NCI-H2029 treated with DMSO at 0.1 percent for 48 hours (cell line): ENCODE data around the gene PRKN.

Experiments used
- DNase-seq: peaks from one replicate; lab custom pipeline; 2025; lab: John Stamatoyannopoulos, UW

Gene PRKN

GRCh38 chr6:162124710-162125435, 602.7 kb downstream of the PRKN start:
- DNase-seq, result no peak

- DNase-seq, result no peak
Observed at GRCh38 chr6:162123797-162124196, 603.8 kb downstream of the PRKN start.

- DNase-seq, result no peak
Observed at GRCh38 chr6:162119341-162119740, 608.2 kb downstream of the PRKN start.

DNA sequence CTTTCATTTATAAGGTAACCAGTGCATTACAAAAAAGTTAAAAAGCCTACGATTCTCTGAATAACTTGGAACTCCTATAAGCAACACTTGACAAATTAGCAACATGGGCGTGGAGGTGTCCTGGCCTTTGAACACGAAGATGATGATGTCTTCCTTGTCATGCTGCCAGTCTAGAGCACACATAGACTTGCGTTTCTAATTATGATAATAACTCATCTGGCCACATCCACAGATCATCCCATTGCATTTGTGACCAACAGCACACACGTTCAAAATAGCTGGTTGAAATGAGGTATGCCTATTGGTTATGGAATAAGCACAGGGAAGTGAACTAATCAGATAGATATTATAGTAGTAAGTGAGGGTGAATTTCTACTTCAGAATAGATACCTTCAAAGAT, 608.9 kb downstream of the PRKN start:
- DNase-seq, result no peak

- no peak for DNase-seq
Observed at GRCh38 chr6:162116902-162117525, 610.6 kb downstream of the PRKN start.

DNA sequence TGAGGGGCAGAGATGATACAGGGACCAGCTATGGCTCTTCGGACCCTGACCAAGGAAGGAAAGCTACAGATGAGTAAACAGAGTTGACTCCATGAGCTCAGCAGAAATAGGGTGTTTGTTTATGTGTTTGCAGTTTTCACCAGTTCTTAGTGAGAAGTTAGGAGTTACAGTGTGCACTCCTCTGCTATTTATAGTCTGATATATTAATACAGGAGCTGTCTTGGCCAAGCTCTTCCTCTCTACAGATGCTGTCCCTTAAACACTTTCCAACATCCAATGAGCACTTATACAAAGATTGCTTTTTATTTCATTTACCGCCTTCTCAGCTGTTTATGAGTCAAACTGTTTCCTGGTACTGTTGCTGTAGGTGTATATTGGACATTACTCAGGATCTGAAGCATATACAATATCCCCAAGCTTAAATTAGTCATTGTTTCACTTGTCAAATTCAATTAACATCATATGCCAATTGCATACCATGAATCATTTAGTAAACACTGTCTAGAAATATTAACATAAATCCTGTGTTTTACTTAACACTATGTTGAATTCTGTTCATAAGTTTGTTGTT, 618.0 kb downstream of the PRKN start:
- DNase-seq, result no peak

DNA sequence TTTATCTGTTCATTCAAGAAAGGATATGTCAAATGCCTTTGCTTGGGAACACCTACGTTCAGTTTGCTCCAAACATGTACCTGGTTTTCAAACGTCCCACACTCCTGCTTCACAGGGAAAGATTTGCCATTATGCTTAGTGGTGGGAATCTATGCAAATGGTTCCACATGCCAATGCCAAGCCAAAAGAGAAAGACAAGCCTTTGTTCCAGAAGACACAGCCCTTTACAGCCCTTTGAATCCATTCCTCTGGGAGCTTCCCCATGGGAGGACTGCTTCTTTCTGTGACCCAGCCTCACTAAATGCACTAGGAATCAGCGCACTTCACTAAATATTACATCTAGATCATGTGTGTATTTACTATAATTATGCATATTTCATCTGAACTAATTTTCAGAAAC, 619.5 kb downstream of the PRKN start:
- no peak for DNase-seq

GRCh38 chr6:162100096-162100495, 627.5 kb downstream of the PRKN start:
- no peak for DNase-seq

GRCh38 chr6:162099685-162100084, 627.9 kb downstream of the PRKN start:
- DNase-seq, result no peak

GRCh38 chr6:162092816-162093502, 634.6 kb downstream of the PRKN start:
- no peak for DNase-seq

DNA sequence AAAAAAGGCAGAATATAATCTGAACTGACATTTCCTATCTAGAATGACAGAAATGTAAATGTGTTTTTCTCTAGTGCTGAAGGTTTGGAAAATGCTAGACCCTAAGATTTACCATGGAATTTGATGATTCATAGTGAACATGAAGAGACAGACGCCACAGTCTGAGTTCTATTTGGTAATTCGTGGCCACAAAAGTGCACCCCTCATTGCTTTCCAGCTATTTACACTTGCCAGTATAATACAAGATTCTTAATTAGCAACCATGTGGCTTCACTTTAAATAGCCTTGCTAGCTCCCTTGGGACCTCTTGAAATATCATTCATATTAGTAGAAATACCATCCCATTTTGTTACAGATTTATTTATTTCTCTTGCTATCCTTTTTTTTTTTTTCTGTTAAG, 636.8 kb downstream of the PRKN start:
- no peak for DNase-seq

GRCh38 chr6:162088091-162088490, 639.5 kb downstream of the PRKN start:
- no peak for DNase-seq

DNA sequence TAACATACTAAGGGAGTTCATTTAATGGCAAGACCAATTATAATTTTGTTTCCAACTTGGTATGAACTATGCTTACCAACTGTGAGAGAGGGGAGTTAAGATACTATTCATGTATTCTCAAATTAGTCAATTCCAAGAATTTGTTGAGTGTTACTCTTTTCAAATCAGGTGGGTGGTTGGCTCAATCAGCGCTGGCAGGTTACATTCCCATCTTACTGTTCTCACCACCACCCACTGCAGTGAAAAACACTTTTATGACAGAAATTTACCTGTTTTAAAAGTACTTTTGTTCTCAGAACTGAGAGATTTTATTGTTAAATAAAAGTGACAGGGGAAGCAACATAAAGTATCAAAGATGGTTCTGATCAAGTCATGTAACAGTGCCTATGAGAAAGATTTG, 642.0 kb downstream of the PRKN start:
- no peak for DNase-seq

DNA sequence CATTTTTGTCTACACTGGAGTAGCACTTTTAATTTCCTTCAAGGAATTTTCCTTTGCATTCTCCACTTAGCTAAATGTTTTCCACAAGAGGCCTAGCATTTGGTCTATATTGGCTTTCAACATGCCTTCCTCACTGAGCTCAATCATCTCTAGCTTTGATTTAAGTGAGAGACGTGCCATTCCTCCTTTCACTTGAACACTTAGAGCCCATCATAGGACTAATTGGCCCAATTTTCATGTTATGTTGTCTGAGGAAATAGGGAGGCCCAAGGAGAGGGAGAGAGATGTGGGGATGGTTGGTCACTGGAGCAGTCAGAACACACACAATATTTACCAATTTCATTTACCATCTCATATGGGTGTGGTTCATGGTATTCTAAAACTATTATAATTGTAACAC, 645.0 kb downstream of the PRKN start:
- no peak for DNase-seq

GRCh38 chr6:162078667-162079066, 648.9 kb downstream of the PRKN start:
- no peak for DNase-seq

- no peak for DNase-seq
Observed at GRCh38 chr6:162078126-162078525, 649.4 kb downstream of the PRKN start.

DNA sequence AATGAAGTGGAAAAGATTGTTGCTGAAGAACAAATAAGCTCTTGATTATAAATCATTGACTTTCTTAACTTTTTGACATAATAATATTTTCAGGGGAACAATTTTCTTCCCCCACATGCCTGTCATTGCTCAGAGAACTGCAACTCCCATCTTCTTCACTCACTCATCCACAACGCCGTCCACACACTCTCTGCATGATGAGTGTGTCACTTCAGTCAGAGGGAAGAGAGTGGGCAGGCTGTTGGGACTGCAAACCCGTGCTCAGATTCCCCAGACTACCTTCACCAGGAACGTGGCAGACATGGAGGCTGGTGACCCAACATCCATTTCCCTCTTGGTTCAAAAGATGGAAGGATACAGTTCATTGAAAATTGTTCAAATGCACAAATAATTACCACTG, 650.8 kb downstream of the PRKN start:
- DNase-seq, result no peak

- no peak for DNase-seq
Observed at GRCh38 chr6:162074641-162075275, 652.8 kb downstream of the PRKN start.

DNA sequence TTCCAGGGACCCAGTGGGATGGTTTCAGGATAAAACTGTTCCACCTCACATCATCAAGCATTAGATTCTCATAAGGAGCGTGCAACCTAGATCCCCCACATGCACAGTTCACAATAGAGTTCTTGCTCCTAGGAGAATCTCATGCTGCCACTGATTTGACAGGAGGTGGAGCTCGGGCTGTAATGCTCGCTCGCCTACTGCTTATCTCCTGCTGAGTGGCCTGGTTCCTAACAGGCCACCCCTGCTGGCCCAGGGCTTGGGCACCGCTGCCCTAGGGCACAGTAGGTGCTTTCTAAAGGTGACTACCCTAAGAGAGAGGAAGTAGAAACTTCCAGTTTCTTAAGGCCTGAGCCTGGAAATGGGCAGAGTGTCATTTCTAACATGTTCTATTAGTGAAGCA, 656.9 kb downstream of the PRKN start:
- DNase-seq, result no peak

DNA sequence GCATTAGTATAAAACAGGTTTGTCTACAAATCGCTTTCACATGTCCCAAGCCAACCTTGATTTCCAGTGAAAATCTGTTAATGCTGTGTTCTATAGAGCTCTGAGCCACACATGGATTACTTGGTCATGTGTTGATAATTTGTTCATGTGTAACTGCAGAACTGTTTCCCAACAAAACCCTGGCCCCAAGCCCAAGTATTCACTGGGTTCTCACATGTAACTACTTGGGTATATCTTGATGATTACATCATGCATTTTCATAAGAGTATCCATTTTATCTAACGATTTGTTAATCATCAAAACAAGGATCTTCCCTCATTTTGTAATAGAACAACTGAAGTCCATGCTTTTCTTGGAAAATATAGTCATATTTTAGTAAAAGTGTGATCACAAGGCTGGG, 657.6 kb downstream of the PRKN start:
- no peak for DNase-seq

DNA sequence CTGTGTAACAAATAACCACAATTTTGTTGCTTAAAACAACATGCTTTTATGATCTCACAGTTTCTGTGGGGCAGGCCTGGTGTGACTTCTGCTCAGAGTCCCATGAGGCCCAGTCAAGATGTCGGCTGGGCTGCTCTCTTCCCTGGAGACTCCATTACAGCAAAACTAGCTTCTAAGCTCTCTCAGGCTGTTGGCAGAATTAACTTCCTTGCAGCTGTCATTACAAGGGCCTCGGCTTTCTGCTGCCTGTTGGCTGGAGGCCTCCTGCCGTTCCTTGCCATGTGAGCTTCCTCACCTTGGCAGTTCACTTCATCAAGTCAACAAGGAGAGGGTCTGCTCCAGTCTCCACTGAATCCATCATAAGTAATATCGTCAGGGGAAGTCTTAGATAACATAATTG, 659.2 kb downstream of the PRKN start:
- DNase-seq, result no peak

DNA sequence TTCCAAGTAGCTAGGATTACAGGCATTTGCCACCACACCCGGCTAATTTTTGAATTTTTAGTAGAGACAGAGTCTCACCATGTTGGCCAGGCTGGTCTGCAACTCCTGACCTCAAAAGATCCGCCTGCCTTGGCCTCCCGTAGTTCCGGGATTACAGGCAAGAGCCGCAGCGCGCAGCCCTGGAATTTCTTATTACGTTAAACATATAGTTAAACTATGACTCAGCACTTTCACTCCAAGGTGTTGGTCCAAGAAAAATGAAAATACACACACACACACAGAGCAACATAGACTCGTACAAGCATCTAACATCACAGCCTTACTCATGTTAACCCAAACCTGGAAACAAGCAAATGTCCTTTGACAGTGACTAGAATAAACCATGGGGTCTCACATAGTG, 663.9 kb downstream of the PRKN start:
- DNase-seq, result no peak
